GM11168 (cell line): Measurements from ENCODE around the gene NFIX.

ENCODE experiments used
- in situ Hi-C: fragments of 300-500 bp; cut with MboI; formaldehyde crosslinking; loops from one replicate; pipeline ENCODE4 v1.12.0; 2022; ENCODE audit warnings: low sequenced_read_pairs; ENCODE audit not compliant: unreplicated experiment

NFIX gene

DNA sequence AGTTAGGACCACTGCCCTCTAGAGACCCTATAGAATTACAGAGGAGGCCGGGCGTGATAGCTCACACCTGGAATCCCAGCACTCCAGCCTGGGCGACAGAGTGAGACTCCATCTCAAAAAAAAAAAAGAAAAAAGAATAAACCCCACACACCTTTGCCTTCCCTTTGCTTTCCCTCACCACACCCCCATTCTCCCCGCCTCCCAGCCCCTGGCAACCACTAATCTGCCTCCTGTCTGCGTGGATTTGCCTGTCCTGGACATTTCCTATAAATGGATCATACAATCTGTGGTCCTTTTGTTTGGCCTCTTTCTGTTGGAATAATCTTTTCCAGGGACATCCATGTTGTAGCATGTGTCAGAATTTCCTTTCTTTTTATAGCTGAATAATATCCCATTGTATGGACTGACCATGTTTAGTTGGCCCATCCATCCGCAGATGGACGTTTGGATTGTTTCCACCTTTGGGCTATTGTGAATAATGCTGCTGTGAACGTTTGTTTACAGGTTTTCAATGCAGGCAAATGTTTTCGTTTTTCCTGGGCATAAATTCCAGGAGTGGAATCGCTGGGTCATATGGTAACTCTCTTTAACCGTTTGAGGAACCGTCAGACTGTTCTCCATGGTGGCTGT lies 138.1 kb downstream of the NFIX start:
- in situ Hi-C loops, result no loop called here

DNA sequence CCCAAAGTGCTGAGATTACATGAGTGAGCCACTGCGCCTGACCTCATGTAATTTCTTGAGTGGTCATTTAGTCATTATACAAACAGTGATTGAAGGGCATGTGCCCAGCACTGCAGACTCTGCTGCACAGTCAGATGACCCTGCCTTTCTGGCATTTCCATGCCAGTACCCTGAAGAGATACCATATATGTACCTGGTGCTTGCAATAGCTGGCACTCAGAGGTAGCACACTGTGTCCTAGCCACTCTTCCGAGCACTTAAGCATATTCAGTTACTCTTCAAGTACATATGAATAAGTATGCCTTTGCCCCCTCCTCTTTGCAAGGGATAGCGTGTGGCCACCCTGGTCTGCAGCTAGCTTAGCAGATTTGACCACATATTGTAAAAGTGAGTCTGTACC lies 139.4 kb downstream of the NFIX start:
- in situ Hi-C loops, result no loop called here

DNA sequence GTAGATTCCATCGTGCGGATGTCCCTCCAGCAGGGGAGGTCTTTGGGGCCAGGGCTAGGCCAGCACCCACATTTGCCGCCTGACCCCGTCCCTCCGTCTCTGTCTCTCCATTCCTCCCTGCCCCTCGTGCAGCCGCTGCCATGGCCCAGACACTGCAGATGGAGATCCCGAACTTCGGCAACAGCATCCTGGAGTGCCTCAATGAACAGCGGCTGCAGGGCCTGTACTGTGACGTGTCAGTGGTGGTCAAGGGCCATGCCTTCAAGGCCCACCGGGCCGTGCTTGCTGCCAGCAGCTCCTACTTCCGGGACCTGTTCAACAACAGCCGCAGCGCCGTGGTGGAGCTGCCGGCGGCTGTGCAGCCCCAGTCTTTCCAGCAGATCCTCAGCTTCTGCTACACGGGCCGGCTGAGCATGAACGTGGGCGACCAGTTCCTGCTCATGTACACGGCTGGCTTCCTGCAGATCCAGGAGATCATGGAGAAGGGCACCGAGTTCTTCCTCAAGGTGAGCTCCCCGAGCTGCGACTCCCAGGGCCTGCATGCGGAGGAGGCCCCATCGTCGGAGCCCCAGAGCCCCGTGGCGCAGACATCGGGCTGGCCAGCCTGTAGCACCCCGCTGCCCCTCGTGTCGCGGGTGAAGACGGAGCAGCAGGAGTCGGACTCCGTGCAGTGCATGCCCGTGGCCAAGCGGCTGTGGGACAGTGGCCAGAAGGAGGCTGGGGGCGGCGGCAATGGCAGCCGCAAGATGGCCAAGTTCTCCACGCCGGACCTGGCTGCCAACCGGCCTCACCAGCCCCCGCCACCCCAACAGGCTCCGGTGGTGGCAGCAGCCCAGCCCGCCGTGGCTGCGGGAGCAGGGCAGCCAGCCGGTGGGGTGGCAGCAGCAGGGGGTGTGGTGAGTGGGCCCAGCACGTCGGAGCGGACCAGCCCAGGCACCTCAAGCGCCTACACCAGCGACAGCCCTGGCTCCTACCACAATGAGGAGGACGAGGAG lies 140.1 kb downstream of the NFIX start:
- in situ Hi-C loops, result no loop called here

DNA sequence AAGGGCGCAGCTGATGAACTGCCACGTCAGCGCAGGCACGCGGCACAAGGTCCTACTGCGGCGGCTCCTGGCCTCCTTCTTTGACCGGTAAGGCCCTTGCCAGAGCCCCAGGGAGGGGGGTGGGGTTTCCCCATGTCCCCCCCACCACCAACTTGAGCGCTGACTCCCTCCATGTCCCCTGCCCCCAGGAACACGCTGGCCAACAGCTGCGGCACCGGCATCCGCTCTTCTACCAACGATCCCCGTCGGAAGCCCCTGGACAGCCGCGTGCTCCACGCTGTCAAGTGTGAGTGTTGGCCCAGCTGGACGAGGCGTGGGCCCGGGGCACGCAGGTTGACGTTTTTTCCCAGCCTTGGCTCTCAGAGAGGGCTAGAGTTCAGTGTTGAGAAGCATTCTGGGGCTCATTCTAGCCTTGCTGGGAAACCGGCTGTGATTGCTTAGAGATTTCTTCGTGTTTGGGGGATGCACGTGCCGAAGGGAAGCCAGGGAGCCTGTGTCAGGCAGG lies 142.1 kb downstream of the NFIX start:
- in situ Hi-C loops, result no loop called here

DNA sequence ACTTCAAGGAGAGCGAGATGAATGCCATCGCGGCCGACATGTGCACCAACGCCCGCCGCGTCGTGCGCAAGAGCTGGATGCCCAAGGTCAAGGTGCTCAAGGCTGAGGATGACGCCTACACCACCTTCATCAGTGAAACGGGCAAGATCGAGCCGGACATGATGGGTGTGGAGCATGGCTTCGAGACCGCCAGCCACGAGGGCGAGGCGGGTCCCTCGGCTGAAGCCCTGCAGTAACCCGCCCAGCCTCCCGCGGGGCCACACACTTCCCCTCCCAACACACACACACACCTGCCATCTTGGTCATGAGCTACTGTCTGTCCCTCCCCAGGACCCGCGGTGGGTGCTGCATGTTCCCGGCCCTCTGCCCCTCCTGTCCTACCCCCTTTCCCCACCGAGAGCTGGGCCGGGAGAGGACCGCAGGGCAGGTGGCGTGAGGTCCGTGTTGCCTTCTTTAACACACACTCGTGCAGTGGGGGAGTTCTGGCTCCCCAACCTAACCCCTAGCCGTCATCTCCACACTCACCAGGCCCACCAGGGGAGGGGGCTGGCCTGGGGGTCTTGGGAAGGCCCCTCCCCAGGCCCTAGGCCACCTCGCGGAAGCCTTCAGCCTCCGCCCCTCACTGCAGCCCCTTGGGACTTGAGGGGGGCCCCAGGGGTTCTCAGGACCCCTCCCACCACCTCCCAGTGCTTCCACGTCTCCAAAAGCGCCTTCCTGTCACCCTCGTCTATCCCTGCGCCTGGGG lies 143.1 kb downstream of the NFIX start:
- in situ Hi-C loops, result no loop called here

DNA sequence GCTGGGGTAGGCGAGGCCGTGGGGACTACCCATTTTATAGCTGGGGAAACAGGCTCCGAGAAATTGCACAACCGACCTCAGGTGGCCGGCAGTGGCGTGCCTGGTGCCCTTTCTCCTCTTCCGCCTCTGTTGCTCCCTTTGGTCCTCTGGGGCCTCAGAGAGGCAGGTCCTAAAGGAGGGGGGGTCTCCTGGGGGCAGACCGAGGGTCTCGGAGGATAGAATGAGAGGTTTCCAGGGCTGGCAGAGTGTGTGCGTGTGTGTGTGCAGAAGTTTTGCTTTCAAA lies 143.6 kb downstream of the NFIX start:
- in situ Hi-C loops, result no loop called here

DNA sequence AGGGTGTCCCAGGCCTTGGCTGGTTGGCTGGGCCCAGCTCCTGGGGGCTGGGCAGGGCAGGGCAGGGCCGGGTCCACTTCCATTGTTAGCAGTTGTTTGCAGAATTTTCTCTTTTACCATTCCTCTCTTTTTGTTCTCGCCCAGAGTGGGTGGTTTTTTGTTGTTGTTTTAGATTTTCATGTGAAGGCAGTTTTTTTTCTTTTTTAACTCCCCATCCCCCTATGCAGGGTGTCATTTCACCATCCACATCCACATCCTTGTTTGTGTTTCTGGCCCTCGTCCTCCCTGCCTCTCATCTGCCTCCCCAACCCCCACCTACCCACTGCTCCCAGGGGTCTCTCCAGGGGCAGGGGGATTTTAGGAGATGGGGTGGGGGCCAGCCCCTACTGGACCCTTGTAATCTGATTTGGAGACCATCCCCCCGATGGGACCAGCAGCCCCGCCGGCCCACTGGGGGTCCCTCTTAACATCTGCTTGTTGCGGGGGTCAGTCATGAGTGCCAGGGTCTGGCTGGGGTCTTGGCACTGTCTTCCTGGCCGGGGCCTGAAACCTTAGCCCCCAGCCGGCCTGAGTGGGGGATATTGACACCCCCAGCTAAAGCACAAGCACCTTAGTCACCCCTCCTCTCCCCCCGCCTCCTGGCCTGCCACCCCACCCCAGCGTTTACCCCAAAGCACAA lies 144.5 kb downstream of the NFIX start:
- in situ Hi-C loops, result no loop called here

DNA sequence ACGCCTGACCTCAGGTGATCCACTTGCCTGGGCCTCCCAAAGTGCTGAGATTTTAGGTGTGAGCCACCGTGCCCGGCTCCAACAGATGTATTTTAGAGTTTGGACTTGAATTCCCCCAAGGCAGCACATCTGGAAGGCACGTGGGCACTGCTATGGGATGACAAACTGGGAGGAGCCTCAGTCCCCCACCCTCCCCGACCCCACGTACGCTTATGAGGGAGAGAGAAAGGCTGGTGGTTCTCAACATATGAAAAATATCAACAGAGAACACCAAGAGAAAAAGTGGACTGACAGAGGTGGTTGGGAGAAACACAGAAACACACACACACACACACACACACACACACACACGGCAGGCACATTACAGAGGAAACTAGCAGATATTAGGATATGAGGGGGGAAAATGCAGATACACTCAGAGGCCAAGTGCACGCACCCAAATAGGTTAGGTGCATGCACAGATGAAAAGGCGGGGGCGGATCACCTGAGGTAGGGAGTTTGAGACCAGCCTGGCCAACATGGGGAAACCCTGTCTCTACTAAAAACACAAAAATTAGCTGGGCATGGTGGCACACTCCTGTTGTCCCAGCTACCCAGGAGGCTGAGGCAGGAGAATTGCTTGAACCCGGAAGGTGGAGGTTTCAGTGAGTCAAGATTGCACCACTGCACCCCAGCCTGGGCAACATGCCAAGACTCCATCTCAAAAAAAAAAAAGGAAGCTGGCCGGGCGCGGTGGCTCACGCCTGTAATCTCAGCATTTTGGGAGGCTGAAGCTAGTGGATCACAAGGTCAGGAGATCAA lies 151.7 kb downstream of the NFIX start:
- in situ Hi-C loops, result no loop called here
